Caco-2 (cell line): ENCODE results near the gene FAAP24. TPM values are rescaled to one million over a fixed set of nuclear protein-coding genes. Genes with fewer than 3 reads are reported as not detected.
A peak's percentile ranks its signal among the peaks of the same experiment; 100 is the strongest.
"Not testable (repeated sequence)": the region's sequence is repeated elsewhere in the genome, so short reads cannot be mapped to it uniquely, and the experiment has no call there.

ENCODE experiments used
- BruUV-seq: library from RNA; stranded (reverse); fragments of 400-500 nt; replicated peaks from 2 replicates; lab custom pipeline; 2021; lab: Mats Ljungman, UMichigan
- CTCF ChIA-PET: fragments of 300-600 bp; sonication (Branson Sonifier 250); formaldehyde crosslinking; loops from one replicate; lab custom pipeline; 2022; ENCODE audit warnings: antibody characterized with exemption; lab: Charles Lee
- POLR2A ChIA-PET: fragments of 300-600 bp; sonication (Branson Sonifier 250); formaldehyde crosslinking; loops from one replicate; lab custom pipeline; 2022; ENCODE audit warnings: antibody characterized with exemption; lab: Charles Lee
- DNase-seq, 2 experiments: peaks; one replicate each; pipeline versions ENCODE4 v3.0.0 to v3.0.0-alpha.2; 2020 to 2022
- H3K27me3 ChIP-seq: replicated peaks from 2 replicates; pipeline ENCODE4 v1.6.0; 2011; ENCODE audit warnings: low read length; ENCODE audit not compliant: control insufficient read depth, insufficient read depth
- H3K36me3 ChIP-seq: 2 replicates; pipeline ENCODE4 v1.5.1; 2011; ENCODE audit warnings: low read length; ENCODE audit not compliant: control insufficient read depth, insufficient read depth
- H3K4me1 ChIP-seq: fragments of 250-450 bp; sonication (Bioruptor Pico); 2 replicates; pipeline ENCODE4 v1.5.1; 2020; ENCODE audit warnings: mild to moderate bottlenecking
- H3K4me3 ChIP-seq: 2 replicates; pipeline ENCODE4 v1.5.1; 2011; ENCODE audit warnings: low read depth, mild to moderate bottlenecking, control low read depth, low read length
- H3K9me3 ChIP-seq: fragments of 250-450 bp; sonication (Bioruptor Pico); 2 replicates; pipeline ENCODE4 v1.5.1; 2020; ENCODE audit warnings: mild to moderate bottlenecking, moderate library complexity
- H3K27ac Mint-ChIP-seq: one replicate; pipeline ENCODE4 v1.8.0; 2022; ENCODE audit warnings: mixed read lengths; ENCODE audit not compliant: unreplicated experiment
- H3K27me3 Mint-ChIP-seq: one replicate; pipeline ENCODE4 v1.8.0; 2022; ENCODE audit warnings: mixed read lengths; ENCODE audit not compliant: insufficient read depth, unreplicated experiment
- H3K36me3 Mint-ChIP-seq: one replicate; pipeline ENCODE4 v1.8.0; 2022; ENCODE audit warnings: mild to moderate bottlenecking, mixed read lengths; ENCODE audit not compliant: insufficient read depth, unreplicated experiment
- H3K4me1 Mint-ChIP-seq: one replicate; pipeline ENCODE4 v1.8.0; 2022; ENCODE audit warnings: low read depth, mixed read lengths; ENCODE audit not compliant: unreplicated experiment
- H3K4me3 Mint-ChIP-seq: one replicate; pipeline ENCODE4 v1.8.0; 2022; ENCODE audit warnings: mild to moderate bottlenecking, moderate library complexity, mixed read lengths; ENCODE audit not compliant: unreplicated experiment
- H3K9me3 Mint-ChIP-seq: one replicate; pipeline ENCODE4 v1.8.0; 2022; ENCODE audit warnings: mixed read lengths; ENCODE audit not compliant: unreplicated experiment
- CTCF ChIP-seq, 2 experiments: fragments of 200-600 bp in 1 of 2; IDR thresholded peaks; 1 replicate in 1 of 2; 2 replicates in 1 of 2; pipeline versions ENCODE4 v1.5.1 to v1.8.0; 2011 to 2022; ENCODE audit warnings: antibody characterized with exemption in 1 of 2, control low read depth in 1 of 2, inconsistent platforms in 1 of 2, low read depth in 1 of 2, low read length in 1 of 2, mild to moderate bottlenecking in 1 of 2, moderate library complexity in 1 of 2; ENCODE audit not compliant: insufficient read depth in 1 of 2, severe bottlenecking in 1 of 2, unreplicated experiment in 1 of 2
- intact Hi-C: fragments of 100-400 bp; cut with micrococcal nuclease; formaldehyde crosslinking; loops from one replicate; pipeline ENCODE4 v1.10.0; 2022; ENCODE audit not compliant: unreplicated experiment
- total RNA-seq: library from RNA; stranded (reverse); gene quantifications from 2 replicates; pipeline ENCODE4 v1.2.3, GENCODE V29; 2022

Gene FAAP24
- total RNA-seq, 1 experiment from 2014 or later: 9.6 TPM

GRCh38 chr19:32988724-32989123, 16.7 kb downstream of the FAAP24 start:
- Histone ChIP-seq H3K9me3 (no peaks in the 10 kb centered on the region), H3K4me1 (no peaks in the 10 kb centered on the region), H3K36me3 (no peaks in the 10 kb centered on the region; the same call in 1 of the 2 replicates), H3K27me3 (no peaks in the 10 kb centered on the region), H3K4me3 (no peak overlapping the region)
- H3K27ac Mint-ChIP-seq: peak overlapping the region; percentile 52
- intact Hi-C loops: no loop called here
- peaks cover 93% of the 10 kb centered on the region for H3K36me3 Mint-ChIP-seq
- no peak for TF ChIP-seq CTCF (IDR thresholded peaks at IDR 0.05; ENCODE audit: insufficient read depth in 1 of 2, low read depth in 1 of 2, low read length in 1 of 2, severe bottlenecking in 1 of 2, unreplicated experiment in 1 of 2)
- DNase-seq: no peak
- ChIA-PET CTCF (no interaction called here), POLR2A (no interaction called here)
- no peaks in the 10 kb centered on the region for H3K9me3 Mint-ChIP-seq
- H3K4me1 Mint-ChIP-seq: no peaks in the 10 kb centered on the region
- no TSS peak for BruUV-seq
- no peak overlapping the region for H3K4me3 Mint-ChIP-seq
- H3K27me3 Mint-ChIP-seq: no peaks in the 10 kb centered on the region

GRCh38 chr19:32995966-32996365, 23.9 kb downstream of the FAAP24 start:
- H3K27me3 ChIP-seq, H3K4me3 ChIP-seq, POLR2A ChIA-PET, H3K4me1 ChIP-seq, DNase-seq, BruUV-seq, H3K27me3 Mint-ChIP-seq, H3K9me3 ChIP-seq, H3K27ac Mint-ChIP-seq, intact Hi-C loops, H3K36me3 ChIP-seq, H3K9me3 Mint-ChIP-seq, H3K4me3 Mint-ChIP-seq, CTCF ChIA-PET: not testable (repeated sequence)
- peaks cover 23% of the 10 kb centered on the region for H3K4me1 Mint-ChIP-seq
- H3K36me3 Mint-ChIP-seq: peaks cover 100% of the 10 kb centered on the region

GRCh38 chr19:32997061-32997464, 25.0 kb downstream of the FAAP24 start:
- BruUV-seq, intact Hi-C loops, H3K9me3 Mint-ChIP-seq, H3K36me3 ChIP-seq, H3K4me3 ChIP-seq, POLR2A ChIA-PET, H3K4me3 Mint-ChIP-seq, H3K4me1 ChIP-seq, CTCF ChIA-PET, H3K27me3 ChIP-seq, H3K27me3 Mint-ChIP-seq, H3K9me3 ChIP-seq: not testable (repeated sequence)
- Mint-ChIP-seq H3K36me3 (peaks cover 95% of the 10 kb centered on the region), H3K4me1 (peaks cover 23% of the 10 kb centered on the region), H3K27ac (peak overlapping the region; percentile 17)
- peak; percentile 37 to 48 for DNase-seq

GRCh38 chr19:32997716-32998355, 25.8 kb downstream of the FAAP24 start:
- H3K4me1 ChIP-seq: no peaks in the 10 kb centered on the region
- POLR2A ChIA-PET: no interaction called here
- no peaks in the 10 kb centered on the region for H3K9me3 ChIP-seq
- H3K36me3 ChIP-seq: peaks cover 5% of the 10 kb centered on the region
- Mint-ChIP-seq H3K27ac (peak overlapping the region; percentile 39), H3K27me3 (no peaks in the 10 kb centered on the region), H3K36me3 (peaks cover 95% of the 10 kb centered on the region), H3K4me1 (peaks cover 23% of the 10 kb centered on the region), H3K4me3 (no peak overlapping the region), H3K9me3 (no peaks in the 10 kb centered on the region)
- no peaks in the 10 kb centered on the region for H3K27me3 ChIP-seq
- DNase-seq: no peak
- H3K4me3 ChIP-seq: no peak overlapping the region
- BruUV-seq: no TSS peak
- intact Hi-C loops: no loop called here
- CTCF ChIA-PET: no interaction called here
- no peak for TF ChIP-seq CTCF (IDR thresholded peaks at IDR 0.05; ENCODE audit: insufficient read depth in 1 of 2, low read depth in 1 of 2, low read length in 1 of 2, severe bottlenecking in 1 of 2, unreplicated experiment in 1 of 2)
